Stimulated activated CD4-positive, alpha-beta T cell treated with anti-CD3 and anti-CD28 coated beads, Interleukin-4, amount 100 ng/mL, for 24 hours (primary cell): ENCODE results near the gene FAM13A.
A peak's percentile ranks its signal among the peaks of the same experiment; 100 is the strongest.

Experiments used
- DNase-seq: peaks from one replicate; pipeline ENCODE4 v3.0.0-alpha.2; 2020

Gene FAM13A

DNA sequence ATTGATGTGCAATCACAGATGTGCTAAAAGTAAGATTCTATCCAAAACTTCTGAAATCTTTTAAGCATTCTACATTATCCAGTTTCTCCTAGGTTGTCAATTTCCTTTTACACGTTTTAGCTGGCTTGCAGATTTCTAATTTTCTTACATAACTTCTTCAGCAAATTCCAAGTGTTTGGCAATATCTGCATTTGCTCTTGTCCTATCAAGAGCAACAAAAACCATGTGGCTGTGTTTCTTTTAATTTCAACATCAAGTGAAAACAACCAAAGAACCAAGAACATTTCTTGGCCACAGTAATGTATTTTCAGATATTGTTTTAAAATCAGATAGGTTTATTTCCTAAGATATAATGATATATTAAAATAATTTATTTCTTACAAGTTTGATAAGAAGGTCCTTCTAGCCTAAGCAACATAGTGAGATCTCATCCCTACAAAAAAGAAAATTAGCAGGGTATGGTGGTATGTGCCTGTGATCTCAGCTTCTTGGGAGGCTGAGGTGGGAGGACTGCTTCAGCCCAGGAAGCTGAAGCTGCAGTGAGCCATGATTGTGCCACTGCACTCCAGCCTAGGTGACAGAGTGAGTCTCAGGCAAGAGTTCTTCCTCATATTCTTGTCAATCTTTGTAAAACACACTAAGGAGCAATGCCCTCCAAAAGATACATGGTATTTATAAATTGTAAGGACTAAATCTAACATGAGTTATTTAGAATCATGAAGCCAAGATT, 228.0 kb downstream of the FAM13A start:
- no peak for DNase-seq

DNA sequence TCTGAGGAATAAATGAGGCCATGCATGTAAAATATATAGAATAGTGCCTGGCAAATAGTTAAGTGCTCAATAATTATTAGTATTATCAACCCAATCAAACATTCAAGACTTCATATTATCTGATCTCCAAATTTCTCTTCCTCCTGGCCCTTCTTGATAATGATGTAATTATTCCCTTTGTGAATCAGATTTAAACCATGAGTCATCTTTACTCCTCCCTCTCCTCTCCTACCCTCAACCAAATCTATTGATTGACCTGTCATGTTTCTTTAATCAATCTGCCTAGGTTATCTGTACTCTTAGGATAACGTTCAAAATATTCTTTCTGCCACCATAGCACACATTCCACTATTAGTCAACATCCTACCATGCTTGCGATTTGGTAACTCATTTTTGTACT, 229.5 kb downstream of the FAM13A start:
- no peak for DNase-seq

DNA sequence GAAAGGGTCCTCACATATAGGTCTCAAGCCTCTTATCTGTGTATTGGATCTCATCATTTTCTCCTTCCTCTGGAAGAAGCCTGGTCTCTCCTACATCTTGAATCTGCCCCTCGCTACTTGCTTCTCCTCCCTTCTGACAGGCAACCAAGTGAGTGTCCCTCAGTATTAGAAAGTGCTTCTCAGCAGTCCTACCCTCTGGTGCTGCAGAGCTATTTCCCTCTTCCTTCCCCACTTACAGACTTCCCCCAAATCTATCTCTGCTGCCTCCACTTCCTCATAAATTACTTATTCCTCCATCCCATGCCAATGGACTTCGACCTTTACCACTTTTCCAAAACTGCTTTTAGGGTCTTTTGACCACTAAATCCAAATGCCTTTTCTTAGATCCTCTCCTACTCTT, 230.2 kb downstream of the FAM13A start:
- DNase-seq: no peak

DNA sequence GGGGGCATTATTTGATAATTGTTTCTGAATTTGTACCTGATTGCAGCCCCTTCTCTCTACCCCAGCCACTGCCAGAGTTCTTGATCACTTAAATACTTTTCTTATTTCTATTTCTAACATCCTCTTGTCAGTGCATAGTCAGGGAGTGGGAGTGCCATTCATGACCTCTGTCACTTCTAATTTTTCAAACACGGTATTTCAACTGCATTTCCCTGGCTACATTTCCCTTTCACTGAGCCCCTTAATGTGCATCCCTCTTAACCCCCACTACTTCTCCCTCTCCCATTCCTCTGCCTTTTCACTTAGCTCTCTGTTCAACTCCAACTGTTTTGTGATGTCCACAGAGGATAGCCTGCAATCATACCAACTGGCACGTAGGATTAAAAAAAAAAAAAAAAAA, 231.1 kb downstream of the FAM13A start:
- no peak for DNase-seq

DNA sequence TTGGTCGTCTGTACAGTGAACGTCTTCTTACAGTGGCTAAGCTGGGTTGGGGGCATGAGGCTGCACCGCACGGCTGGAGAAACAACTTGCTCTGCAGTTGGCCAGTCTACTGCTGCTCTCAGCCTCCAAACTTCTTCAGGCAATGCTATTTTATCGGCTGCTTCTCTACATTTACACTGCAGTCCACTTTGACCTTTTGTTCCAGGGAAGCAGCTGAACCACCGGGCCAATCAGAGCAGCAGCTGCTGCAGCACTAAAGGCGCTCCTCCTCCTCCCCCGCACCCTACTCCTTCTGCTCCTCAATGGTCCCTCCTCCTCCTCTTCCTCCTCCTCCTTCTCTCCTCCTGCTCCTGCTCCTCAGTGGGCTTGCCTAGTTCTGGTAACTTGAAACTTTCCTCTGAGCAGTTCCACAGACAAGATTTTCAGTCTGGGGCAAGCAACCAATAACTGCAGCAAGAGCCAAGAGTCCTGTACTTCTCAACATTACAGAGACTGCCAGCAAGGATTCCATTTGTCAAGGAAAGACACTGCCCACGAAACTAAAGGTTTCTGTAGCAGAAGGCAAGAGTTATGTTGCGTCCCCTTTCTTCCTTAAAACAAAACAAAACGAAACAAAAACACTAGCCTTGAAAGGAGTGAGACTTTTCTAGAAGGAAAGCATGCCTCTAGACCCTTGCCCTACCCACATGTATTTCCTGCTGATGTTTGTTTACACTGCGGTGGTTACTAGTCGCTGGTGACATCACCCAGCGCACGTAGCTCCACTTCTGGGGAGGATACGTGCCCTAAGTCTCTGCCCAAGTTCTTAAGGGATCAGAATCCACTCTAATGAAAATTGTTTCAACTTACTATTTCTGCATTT, 233.7 kb downstream of the FAM13A start:
- peak; percentile 59 for DNase-seq

DNA sequence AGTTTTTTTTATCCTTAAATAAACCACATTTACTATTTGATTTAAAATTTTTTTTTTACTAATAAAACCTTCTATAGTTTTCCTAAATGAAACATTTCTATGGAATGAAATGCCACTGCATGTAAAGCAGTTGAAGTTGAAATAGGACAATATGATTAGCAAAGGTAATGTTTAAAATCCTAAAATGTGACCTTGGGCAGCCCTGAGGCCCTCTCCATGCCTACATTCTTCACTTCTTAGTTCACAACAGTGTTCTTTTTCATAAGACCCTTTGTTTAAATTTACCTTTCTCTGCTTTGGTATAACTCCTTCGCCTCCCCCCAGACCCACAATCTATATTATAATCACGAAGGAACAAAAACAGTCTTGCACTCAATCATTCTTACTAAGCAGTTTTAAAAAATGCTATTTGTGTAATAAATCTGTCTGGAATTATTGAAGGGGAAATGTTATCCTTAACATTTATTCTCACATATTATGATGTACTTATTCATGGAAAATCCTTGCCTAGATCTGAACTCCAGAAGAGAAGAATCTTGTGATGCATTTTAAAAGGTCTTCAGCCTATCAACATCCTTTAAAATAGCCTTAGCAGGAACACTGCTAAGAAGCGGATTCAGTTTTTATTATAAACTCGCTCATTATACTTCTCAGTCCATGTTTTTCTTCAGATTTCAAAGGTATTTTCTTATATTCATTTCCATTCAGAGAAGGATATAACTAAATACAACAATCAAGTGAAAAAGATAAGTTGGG, 234.8 kb downstream of the FAM13A start:
- DNase-seq: no peak

DNA sequence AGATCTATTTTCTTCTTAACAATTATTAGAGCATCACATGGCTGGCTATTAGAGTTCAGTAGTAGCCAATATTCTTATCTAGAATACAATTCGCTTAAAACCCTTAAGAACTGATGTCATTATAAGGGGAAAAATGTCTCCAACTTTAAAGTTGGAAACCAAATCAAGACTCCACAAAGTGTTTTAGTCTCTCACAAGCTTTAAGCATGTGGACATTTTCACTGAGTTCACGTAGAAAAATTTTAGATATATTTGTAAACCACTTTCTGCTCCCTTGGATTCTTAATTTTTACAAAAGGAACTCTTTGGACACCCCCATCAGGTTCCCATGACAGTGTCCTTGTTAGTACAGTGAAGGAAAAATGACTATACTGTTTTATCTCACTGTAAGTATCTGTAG, 235.5 kb downstream of the FAM13A start:
- no peak for DNase-seq

DNA sequence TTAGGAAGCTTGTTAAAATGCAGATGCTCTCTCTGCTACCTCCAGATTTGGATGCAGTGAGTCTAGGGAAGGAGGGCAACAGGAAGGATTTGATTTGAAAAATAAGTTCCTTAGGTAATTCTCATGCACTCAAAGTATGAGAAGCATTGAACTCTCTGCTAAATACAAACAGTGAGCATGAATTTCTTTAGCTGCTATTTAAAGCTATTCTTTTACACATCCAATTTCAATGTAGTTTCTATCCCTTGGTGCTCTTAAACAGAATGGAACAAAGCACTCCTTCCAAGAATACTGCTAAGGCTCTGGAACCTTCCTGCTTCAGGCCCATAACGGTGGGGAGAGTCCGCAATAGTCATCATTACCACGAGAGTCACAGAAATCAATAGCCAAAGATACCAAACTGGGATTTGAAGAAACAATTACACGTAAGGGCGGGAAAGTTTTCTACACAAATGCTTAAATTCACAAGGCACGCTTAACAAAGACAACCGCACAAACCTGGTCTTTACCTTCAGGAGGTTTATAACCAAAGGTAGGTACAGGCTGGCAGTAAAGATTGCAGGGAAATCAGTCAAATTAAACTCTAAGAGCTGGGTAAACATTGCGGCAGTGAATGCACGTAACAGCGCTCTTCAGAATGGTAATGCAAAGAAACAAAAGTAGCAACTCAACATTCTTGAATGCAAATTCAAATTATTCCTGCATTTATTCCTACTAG, 236.1 kb downstream of the FAM13A start:
- DNase-seq: no peak

DNA sequence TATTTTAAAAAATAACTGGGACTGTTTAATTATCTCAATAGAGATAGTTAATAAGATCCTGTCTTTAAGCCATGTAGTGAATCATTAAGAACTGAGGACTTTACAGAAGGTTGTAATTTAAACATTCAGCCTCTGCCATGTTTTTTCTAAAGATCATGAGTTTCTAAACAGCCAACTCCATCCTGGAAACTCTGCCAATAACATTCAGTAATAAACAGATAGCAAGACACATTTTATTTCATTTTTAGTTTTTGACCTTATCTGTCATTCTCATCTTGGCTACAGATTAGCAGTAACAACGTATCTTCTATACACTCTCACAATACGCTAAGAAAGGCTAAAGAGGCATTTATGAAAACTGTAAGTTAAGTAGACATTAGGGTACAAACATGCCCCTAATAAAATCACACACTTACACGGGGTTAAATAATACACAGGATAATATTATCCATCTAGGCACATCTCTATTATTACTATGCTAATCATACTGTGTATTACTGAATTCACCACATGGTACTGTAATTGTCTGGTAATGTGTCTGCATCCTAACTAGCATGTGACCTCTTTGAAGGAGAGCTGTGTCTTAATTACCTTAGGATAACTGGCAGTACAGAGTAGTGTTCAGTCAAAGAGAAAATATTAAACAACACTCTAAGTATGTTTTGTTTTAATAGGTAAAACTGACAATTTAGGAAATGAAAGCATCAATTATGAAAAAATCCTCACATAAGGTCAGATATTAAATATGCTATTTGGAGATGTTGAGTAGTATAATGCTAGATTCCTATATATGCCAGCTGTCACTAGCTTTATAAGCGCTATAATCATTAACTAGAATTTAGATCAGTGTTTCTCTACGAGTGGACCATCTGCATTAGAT, 236.9 kb downstream of the FAM13A start:
- DNase-seq: no peak

DNA sequence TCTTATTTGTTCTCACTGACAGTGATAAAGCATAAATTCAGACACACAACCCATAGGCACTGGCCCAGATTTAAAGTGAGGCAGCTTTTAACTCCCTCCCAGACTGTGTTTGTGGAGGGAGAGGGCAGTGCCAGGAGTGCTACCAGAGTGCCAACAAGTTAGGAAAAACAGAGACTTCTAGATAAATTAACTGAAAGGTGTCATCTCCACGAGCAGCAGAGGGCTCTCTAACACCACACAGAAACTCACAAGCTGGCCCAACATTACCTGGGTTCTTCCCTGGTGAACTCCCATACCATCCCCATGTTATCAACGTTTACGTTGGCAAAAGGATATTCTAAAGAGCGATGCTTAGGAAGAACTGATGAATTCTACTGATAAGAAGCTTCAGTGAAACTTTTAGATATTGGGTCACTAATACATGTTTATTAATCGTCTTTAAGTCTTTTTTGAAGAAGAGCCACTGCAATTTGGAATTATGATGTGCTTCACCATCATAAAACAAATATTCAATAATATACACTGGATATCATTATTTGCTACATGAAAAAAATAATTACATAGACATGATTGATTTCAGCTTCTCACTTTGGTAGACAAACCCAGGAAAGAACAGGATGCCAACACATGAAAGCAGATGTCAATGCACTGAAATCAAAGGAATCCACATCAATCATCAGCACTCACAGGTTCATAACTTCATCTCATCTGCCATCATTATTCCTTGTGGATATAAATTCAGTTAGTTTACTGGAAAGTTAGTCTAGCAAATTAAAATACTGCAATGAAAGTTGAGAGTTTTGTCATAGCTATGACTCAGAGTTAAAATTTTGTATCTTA, 238.1 kb downstream of the FAM13A start:
- peak; percentile 52 for DNase-seq

DNA sequence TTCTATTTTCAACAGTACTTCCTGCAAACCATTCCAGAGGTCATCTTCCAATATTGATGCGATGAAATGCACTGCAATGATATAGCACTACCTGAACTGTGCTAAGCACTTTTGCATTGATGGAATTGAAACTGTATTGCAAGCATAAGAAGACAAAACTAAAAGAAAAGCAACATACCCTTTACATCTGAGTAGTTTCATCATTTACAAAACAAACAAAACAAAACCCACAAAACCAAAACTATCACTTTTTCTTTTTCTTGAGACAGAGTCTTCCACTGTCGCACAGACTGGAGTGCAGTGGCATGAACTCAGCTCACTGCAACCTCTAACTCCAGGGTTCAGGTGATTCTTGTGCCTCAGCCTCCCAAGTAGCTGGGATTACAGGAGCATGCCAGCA, 239.2 kb downstream of the FAM13A start:
- no peak for DNase-seq

DNA sequence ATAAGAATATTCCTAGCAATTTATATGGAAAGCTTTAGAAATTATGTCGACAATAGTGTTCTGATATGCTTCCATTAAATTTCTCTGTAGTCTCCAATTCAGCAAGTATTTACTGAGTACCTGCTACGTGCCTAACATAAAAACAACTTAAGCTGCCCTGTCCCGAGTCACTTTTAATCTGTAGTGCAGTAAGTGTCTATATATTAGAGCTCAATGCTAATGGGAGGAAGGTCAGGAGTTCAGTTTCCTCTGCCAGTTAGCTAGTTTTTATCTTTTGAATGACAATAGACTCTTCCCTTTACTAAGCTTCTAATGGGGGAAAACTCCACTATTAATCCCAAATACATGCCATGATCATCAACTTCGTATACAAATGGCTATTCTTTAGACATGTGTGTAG, 240.6 kb downstream of the FAM13A start:
- DNase-seq: no peak

DNA sequence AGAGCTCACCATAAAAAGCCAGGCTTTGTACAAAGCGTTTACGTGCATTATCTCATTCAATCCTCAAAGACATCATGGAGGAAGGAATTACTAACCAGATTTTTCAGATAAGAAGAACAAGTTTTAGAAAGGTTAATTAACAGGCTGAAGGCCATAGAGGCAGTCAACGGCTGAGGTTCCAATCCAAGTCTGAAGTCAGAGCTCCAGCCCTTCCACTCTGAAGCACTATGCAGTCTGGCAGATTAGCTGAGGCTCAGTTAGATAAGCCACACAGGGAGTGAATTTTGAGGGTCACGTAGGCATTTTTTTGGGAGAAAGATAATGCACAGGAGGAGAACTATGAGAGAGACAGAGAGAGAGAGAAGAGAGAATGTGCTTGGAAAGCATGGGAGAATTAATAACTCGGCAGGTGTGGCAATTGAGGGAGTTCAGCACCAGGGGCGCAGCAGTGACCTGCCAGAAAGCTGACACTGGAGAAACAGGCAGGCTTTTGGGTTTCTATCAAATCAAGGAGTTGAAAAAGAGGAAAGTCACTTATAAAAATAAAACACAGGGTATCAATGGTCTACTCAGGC, 242.9 kb downstream of the FAM13A start:
- DNase-seq: no peak

DNA sequence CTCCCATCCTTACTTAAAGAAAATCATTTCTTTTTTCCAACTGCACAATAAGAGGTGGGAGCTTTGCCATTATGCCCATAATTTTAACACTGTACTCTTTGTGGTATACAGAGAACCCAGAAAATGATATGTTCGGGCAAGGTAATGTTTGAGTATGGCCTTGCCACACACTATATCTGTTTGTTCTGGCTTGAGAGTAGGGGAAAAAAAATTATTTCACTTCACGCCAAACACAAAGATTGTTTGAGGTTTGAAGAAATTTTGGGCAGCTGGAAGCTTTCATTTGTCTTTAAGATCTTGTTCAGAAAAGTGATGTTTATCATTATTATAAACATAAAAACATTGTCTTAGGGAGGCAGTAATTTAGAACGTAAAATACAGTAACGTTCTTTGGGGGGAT, 244.0 kb downstream of the FAM13A start:
- DNase-seq: no peak

DNA sequence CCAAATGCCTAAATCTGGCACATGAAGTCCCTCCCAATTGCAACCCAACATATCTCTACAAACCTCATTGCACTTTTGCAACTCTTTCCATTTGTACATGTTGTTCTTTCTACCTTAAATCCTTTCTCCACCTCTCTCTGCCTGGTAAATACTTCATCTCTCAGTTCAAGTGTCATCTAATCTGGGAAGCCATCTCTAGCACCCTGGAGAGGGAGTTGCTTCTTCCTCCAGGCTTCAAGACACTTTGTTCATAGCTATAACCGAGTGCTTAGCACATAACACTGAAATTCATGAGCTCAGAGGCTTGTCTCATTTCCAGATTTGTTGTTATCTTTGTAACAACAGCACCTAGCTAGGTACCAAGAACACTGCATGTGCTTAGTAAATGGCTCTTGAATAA, 244.6 kb downstream of the FAM13A start:
- DNase-seq: no peak

DNA sequence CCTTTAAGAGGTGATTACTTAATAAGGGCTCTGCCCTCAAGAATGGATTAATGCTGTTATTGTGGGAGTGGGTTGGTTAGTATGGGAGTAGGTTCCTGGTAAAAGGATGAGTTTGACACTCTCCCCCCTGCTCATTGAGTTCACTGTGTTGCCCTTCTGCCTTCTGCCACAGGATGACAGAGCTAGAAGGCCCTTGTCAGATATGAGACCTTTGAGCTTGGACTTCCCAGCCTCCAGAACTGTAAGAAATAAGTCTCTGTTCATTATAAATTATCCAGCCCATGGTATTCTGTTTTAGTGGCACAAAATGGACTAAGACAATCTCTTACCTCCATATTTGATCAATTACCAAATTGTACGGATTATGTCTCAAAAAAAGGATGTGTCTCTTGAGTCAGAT, 245.1 kb downstream of the FAM13A start:
- DNase-seq: no peak

DNA sequence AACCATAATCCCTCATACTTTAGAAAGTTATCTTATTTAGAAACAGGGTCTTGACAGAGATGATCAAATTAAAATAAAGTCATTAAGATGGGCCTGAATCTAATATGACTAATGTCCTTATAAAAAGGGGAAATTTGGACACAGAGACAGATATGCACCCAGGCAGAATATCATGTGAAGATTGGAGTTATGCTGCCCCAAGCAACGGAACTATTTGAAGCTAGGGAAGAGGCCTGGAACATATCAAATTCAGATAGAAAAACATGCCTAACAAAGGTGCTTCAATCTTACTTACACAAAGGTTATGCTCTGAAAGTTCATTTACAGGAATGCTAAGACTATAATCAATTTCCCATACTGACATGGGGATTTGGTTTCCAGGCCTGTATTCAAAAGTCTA, 246.7 kb downstream of the FAM13A start:
- no peak for DNase-seq

DNA sequence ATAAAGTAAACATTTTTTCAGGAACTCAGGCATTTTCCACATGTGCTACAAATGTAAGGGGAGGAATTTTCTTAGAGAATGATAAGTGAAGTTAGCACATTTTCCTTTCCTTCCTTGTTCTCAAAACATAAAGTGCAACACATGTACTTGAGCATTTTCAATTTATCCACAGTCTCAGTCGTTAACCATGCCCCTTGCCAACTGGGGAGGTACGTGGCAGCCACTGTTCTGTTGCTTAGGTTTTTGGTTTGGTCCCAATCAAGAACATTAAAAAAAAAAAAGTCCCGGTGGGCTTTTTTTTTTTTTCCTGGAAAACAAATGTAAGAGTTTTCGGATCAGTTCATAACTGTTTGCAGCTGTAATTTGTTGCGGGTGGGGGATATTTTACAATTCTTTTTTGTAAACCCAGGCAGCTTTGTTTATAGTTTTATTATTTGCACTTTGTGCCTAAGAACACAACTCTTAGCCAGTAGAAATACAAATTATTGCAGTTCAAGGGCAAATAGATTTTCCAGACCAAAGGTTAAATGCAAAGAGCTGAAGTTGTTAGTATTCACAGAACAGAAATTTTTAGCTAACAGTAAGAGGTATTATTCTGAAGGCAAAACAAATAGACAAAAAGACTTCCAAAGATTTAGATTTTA, 247.3 kb downstream of the FAM13A start:
- DNase-seq: no peak

DNA sequence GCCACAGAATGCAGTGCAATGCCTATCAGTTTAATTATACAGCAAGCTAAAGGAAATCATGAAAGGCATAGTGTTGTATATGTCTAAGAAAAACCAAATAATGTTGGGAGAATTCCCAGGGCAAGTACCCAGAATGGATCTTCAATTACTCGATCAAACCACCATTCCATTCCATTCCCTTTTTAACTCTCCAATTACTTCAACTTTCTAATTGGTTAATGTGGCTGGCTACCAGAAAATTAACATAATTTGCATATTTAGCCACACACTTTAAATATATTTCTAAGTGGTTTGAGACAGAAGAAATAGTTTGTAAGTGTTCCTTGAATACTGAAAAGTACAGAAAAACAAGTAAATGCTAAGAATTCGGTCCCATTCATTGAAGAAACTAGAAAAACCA, 247.9 kb downstream of the FAM13A start:
- DNase-seq: no peak

DNA sequence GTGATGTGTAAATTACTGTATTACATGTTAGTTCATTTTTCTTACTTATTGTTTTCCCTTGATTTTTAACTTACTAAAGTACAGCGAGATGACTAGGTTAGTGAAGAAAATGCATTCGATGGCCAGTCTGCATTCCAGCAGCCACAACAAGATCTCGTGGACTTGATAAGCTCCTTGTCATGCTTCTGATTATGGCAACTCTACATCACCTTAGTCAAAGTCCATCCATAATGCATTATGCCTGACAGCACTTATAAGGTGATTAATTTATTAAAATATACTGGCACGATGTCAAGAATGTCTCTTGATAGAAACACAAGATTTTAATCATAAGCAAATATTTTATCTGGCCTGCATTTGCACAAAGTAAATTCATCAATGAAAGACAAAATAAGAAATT, 249.5 kb downstream of the FAM13A start:
- DNase-seq: no peak
